CD14-positive monocyte (primary cell): ENCODE data around the gene AGAP1. TPM values are rescaled to one million over a fixed set of nuclear protein-coding genes. Genes with fewer than 3 reads are reported as not detected.

Source experiments
- DNase-seq, 3 donors: peaks; one replicate each; pipeline ENCODE4 v3.0.0-alpha.2; 2011 to 2022
- H2AFZ ChIP-seq: 2 replicates; pipeline ENCODE4 v1.6.0; 2012; ENCODE audit warnings: mild to moderate bottlenecking, low read depth, low read length, inconsistent platforms; ENCODE audit not compliant: insufficient read depth, poor library complexity, severe bottlenecking
- H3K27ac ChIP-seq, 2 donors: 1 replicate in 1 of 2; 2 replicates in 1 of 2; pipeline ENCODE4 v1.5.1; 2012 to 2013; ENCODE audit warnings: low read length in 2 of 2, control low read depth in 1 of 2, inconsistent platforms in 1 of 2, low read depth in 1 of 2, mild to moderate bottlenecking in 1 of 2
- H3K27me3 ChIP-seq, 2 donors: one replicate each; pipeline versions ENCODE4 v1.6.0 to v1.6.1; 2011 to 2013; ENCODE audit warnings: low read length in 2 of 2; ENCODE audit not compliant: control insufficient read depth in 2 of 2, insufficient read depth in 2 of 2
- H3K36me3 ChIP-seq, 2 donors: replicated peaks in 1 of 2; 1 replicate in 1 of 2; 2 replicates in 1 of 2; pipeline versions ENCODE4 v1.5.1 to v1.6.1; 2012 to 2013; ENCODE audit warnings: low read length in 2 of 2, control low read depth in 1 of 2, inconsistent platforms in 1 of 2, mild to moderate bottlenecking in 1 of 2; ENCODE audit not compliant: insufficient read depth in 2 of 2, control insufficient read depth in 1 of 2
- H3K4me1 ChIP-seq, 2 donors: 1 replicate in 1 of 2; 2 replicates in 1 of 2; pipeline versions ENCODE4 v1.5.1 to v1.6.1; 2012 to 2013; ENCODE audit warnings: low read length in 2 of 2, control low read depth in 1 of 2, inconsistent platforms in 1 of 2, mild to moderate bottlenecking in 1 of 2, moderate library complexity in 1 of 2; ENCODE audit not compliant: insufficient read depth in 2 of 2, control insufficient read depth in 1 of 2
- H3K4me2 ChIP-seq: replicated peaks from 2 replicates; pipeline ENCODE3; 2012; ENCODE audit warnings: low read length, moderate library complexity, mild to moderate bottlenecking; ENCODE audit not compliant: poor library complexity, severe bottlenecking; ENCODE audit errors: extremely low read depth
- H3K4me3 ChIP-seq, 3 experiments: fragments of 200-600 bp in 1 of 3; sonication (generic) in 1 of 3; replicated peaks in 1 of 3; 1 replicate in 2 of 3; 2 replicates in 1 of 3; pipeline ENCODE4 v1.5.1; 2011 to 2013; ENCODE audit warnings: low read length in 3 of 3, mild to moderate bottlenecking in 3 of 3, control low read depth in 2 of 3, low read depth in 2 of 3, inconsistent platforms in 1 of 3, moderate library complexity in 1 of 3
- H3K79me2 ChIP-seq: 2 replicates; pipeline ENCODE4 v1.6.0; 2012; ENCODE audit warnings: mild to moderate bottlenecking, control low read depth, inconsistent platforms, low read length, moderate library complexity; ENCODE audit not compliant: insufficient read depth
- H3K9ac ChIP-seq: 2 replicates; pipeline ENCODE4 v1.6.0; 2017; ENCODE audit warnings: low read length, mild to moderate bottlenecking; ENCODE audit not compliant: insufficient read depth, poor library complexity, severe bottlenecking
- H3K9me3 ChIP-seq, 2 donors: replicated peaks in 1 of 2; 1 replicate in 1 of 2; 2 replicates in 1 of 2; pipeline versions ENCODE4 v1.5.1 to v1.6.1; 2012 to 2013; ENCODE audit warnings: low read length in 2 of 2, control low read depth in 1 of 2; ENCODE audit not compliant: control insufficient read depth in 1 of 2, insufficient read depth in 1 of 2
- H4K20me1 ChIP-seq: 2 replicates; pipeline ENCODE4 v1.6.0; 2012; ENCODE audit warnings: mild to moderate bottlenecking, low read length, control low read depth, moderate library complexity; ENCODE audit not compliant: insufficient read depth
- H3K27ac Mint-ChIP-seq, 7 donors: one replicate each; pipeline ENCODE4 v1.8.0; 2020; ENCODE audit warnings: mild to moderate bottlenecking in 7 of 7, mixed read lengths in 7 of 7, moderate library complexity in 6 of 7, inconsistent platforms in 2 of 7
- H3K27me3 Mint-ChIP-seq, 3 donors: one replicate each; pipeline ENCODE4 v1.8.0; 2021 to 2022; ENCODE audit warnings: low read depth in 3 of 3, mild to moderate bottlenecking in 3 of 3, mixed read lengths in 3 of 3, moderate library complexity in 3 of 3, inconsistent platforms in 1 of 3
- H3K36me3 Mint-ChIP-seq, 2 donors: one replicate each; pipeline ENCODE4 v1.8.0; 2020; ENCODE audit warnings: mixed read lengths in 2 of 2, inconsistent platforms in 1 of 2, mild to moderate bottlenecking in 1 of 2
- H3K4me1 Mint-ChIP-seq: one replicate; pipeline ENCODE4 v1.8.0; 2020; ENCODE audit warnings: mild to moderate bottlenecking, mixed read lengths
- H3K4me3 Mint-ChIP-seq, 2 donors: one replicate each; pipeline ENCODE4 v1.8.0; 2020; ENCODE audit warnings: mild to moderate bottlenecking in 2 of 2, mixed read lengths in 2 of 2, moderate library complexity in 1 of 2
- H3K9me3 Mint-ChIP-seq, 7 donors: one replicate each; pipeline ENCODE4 v1.8.0; 2020 to 2022; ENCODE audit warnings: mixed read lengths in 7 of 7, mild to moderate bottlenecking in 6 of 7, moderate library complexity in 6 of 7, inconsistent platforms in 2 of 7
- CTCF ChIP-seq: fragments of 200-600 bp; IDR thresholded peaks from one replicate; pipeline ENCODE4 v1.8.0; 2022; ENCODE audit warnings: antibody characterized with exemption, mild to moderate bottlenecking
- WGBS: methylation state at CpG from one replicate; pipeline ENCODE4 v1.1.5; 2013; ENCODE audit warnings: missing lambda C conversion rate; ENCODE audit not compliant: insufficient coverage; 5-methylcytosine and 5-hydroxymethylcytosine counted together
- intact Hi-C, 2 donors: fragments of 100-400 bp; cut with micrococcal nuclease; formaldehyde crosslinking; loops; one replicate each; pipeline versions ENCODE4 v1.15.0 to v1.15.1; 2023
- polyA plus RNA-seq, 3 donors: library from polyadenylated mRNA; depleted of rRNA in 1 of 3; unstranded in 2 of 3; stranded (reverse) in 1 of 3; fragments of 300-500 nt in 2 of 3; fragments of >200 nt in 1 of 3; fragmentation: Illumina TruSeq in 2 of 3; gene quantifications; 1 replicate in 2 of 3; 2 replicates in 1 of 3; pipeline ENCODE4 v1.2.3, GENCODE V29; 2012 to 2021

Gene AGAP1
- polyA plus RNA-seq, 3 donors, result 0.12 TPM; not detected in 2

GRCh38 chr2:235462415-235462790, 31.4 kb upstream of the AGAP1 start:
- Histone ChIP-seq H3K27me3 (no peaks in the 10 kb centered on the region), H3K79me2 (no peaks in the 10 kb centered on the region), H3K27ac (no peak overlapping the region), H2AFZ (no peak overlapping the region), H3K9me3 (no peaks in the 10 kb centered on the region), H3K9ac (no peak overlapping the region), H3K4me1 (no peaks in the 10 kb centered on the region), H3K4me3 (no peak overlapping the region), H3K36me3 (no peaks in the 10 kb centered on the region), H4K20me1 (no peaks in the 10 kb centered on the region), H3K4me2 (no peak overlapping the region)
- DNase-seq, result no peak
- no peak overlapping the region for H3K27ac Mint-ChIP-seq
- no peaks in the 10 kb centered on the region for H3K36me3 Mint-ChIP-seq
- peaks cover 8 to 14% (median 14%) of the 10 kb centered on the region in 3 donors for H3K27me3 Mint-ChIP-seq
- intact Hi-C loops, result no loop called here
- WGBS, result 93% methylated on average over 4 of the region's 4 CpGs
- no peaks in the 10 kb centered on the region for H3K4me1 Mint-ChIP-seq
- H3K9me3 Mint-ChIP-seq, result peaks cover 0 to 9% (median 5%) of the 10 kb centered on the region in 7 donors
- TF ChIP-seq CTCF, result no peak
- no peak overlapping the region for H3K4me3 Mint-ChIP-seq

- no peaks in the 10 kb centered on the region for H4K20me1 ChIP-seq
- Mint-ChIP-seq H3K27me3 (peaks cover 9 to 14% (median 14%) of the 10 kb centered on the region in 3 donors), H3K27ac (no peak overlapping the region), H3K36me3 (no peaks in the 10 kb centered on the region), H3K4me3 (no peak overlapping the region), H3K4me1 (no peaks in the 10 kb centered on the region), H3K9me3 (peaks cover 0 to 9% (median 5%) of the 10 kb centered on the region in 7 donors)
- no peak for DNase-seq
- no peaks in the 10 kb centered on the region for H3K27me3 ChIP-seq
- no peak overlapping the region for H3K27ac ChIP-seq
- H3K79me2 ChIP-seq, result no peaks in the 10 kb centered on the region
- no peak overlapping the region for H3K4me3 ChIP-seq
- H3K9ac ChIP-seq, result no peak overlapping the region
- no peak overlapping the region for H3K4me2 ChIP-seq
- H3K9me3 ChIP-seq, result no peaks in the 10 kb centered on the region
- TF ChIP-seq CTCF, result no peak
- intact Hi-C loops, result no loop called here
- WGBS, result no CpG with 5 or more reads among the region's 3 CpGs
- no peaks in the 10 kb centered on the region for H3K36me3 ChIP-seq
- H2AFZ ChIP-seq, result no peak overlapping the region
- no peaks in the 10 kb centered on the region for H3K4me1 ChIP-seq
Measured at GRCh38 chr2:235463893-235464292, 29.9 kb upstream of the AGAP1 start.
